GM04504 (cell line): Measurements from ENCODE around the gene UBTD2.
"Not testable (repeated sequence)": the region's sequence is repeated elsewhere in the genome, so short reads cannot be mapped to it uniquely, and the experiment has no call there.

Experiments
- DNase-seq: peaks from one replicate; pipeline ENCODE4 v3.0.0-alpha.2; 2012; ENCODE audit warnings: low read depth

Gene UBTD2, protein sequence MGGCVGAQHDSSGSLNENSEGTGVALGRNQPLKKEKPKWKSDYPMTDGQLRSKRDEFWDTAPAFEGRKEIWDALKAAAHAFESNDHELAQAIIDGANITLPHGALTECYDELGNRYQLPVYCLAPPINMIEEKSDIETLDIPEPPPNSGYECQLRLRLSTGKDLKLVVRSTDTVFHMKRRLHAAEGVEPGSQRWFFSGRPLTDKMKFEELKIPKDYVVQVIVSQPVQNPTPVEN

DNA sequence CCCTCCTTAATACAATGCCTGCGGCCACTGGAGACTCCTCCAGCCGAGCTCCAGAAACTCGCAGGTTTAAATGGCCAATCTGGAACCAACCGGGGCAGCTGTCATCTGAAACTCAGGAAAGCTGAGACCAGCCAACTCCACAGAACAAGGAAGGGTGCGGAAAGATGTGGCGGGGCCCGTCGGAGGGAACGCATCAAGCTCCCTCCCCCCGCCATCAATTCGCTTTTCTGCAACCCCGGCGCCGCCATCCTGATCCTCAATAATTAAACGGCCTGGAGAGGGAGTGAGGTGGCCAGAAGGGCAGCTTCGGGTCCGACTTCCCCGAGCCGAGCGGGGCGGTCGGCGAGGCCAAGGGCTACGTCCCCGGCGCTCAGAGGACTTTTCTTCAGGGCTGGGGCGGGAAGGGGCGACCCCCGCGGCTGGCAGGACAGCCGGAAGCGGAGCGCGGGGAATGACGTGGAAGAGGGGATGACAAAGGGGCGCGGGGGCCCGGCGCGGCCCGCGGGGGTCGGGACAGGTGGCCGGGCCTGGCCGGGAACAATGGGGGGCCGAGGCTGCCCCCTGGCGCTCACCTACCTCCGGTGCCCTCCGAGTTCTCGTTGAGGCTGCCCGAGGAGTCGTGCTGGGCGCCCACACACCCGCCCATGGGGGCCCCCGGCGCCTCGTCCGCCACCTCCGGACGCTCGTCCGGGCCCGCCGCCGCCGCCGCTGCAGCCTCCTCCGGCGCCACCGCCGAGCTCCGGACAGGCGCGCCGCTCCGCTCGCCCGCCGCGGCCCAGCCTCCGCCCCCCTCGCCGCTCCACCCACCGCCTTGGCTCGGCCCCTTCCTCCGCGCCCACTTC is at the start of gene UBTD2:
Gene UBTD2 (minus strand): TSS at position 745 of the 842 bp plus-strand sequence. CDS start 99 bp downstream, at position 646.
- no peak for DNase-seq

DNA sequence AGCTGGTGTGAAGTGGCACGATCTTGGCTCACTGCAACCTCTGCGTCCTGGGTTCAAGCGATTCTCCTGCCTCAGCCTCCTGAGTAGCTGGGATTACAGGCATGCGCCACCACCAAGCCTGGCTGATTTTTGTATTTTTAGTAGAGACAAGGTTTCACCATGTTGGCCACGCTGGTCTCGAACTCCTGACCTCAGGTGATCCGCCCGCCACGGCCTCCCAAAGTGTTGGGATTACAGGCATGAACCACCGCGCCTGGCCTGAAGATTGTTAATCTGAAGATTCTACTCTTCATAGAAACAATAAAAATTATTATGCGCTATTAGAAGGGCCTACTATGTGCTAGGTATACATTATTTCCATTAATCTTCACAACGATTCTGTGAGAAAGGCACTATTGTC is 43.3 kb upstream of the UBTD2 start:
- not testable (repeated sequence) for DNase-seq

DNA sequence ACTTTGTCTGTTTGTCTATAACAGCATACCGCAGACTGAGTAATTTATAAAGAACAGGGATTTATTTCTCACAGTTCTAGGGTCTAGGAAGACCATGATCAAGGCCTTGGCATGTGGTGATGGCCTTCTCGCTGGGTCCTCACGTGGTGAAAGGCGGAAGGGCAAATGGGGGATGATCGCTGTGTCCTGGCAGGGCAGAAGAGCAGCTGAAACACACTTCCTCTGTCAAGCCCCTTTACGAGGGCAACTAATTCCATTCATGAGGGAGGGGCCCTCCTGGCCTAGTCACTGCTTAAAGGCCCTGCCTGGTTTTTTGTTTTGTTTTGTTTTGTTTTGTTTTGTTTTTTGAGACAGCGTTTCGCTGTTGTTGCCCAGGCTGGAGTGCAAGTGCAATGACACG is 41.9 kb upstream of the UBTD2 start:
- DNase-seq, result no peak

DNA sequence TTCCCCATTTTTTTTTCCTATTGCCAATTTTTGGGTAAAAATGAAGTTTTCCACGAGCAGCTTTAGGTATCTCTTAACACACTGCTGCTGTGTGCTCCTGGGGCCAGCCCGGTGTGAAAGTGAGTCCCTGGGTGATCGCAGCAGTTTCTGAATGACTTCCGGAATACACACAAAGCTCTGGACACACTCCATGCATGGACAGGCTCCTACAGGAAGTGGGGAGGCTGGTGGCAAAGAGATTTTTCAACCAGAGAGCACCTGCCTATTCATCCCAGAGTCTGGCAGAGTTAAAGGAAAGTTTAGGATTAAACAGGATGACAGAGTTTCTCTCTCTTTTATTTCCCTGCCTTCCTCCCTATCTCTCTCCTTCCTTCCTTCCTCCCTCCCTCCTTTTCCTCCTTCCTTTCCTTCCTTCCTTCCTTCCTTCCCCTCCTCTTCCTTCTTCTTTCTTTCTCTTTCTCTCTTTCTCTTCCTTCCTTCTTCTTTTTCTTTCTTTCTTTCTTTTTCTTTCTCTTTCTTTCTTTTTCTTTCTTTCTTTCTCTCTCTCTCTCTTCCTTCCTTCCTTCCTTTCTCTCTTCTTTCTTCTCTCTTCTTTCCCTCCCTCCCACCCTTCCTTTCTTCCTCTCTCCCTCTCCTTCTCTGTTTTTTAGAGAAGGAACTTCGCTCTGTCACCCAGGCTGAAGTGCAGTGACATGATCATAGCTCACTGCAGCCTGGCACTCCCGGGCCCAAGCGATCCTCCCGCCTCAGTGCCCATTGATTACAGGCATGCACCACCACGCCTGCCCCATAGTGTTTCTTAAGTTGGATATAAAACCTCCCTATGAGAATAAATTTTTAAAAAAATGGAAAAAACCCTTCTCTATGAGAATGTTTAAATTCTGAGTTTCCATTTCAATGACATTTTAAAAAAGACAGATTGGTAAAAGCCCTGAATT is 38.7 kb upstream of the UBTD2 start:
- no peak for DNase-seq

DNA sequence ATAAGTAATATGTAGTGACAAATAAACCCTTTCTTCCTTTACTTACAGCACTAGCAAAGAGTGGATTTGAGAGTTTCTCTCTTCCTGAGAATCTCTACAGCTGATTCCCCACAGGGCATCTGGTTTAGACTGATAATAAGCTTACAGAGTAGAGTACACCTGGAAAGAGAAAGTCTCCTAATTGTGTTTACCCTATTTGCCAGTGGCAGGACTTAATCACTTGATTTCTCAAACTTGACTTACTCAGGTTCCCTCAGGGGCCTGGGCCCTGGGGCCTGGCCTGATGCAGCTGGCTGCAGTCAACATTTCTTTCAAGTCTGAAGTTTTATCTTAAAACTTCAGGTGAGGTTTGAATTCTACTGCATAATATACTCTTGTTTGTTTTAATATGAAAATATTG is 38.0 kb upstream of the UBTD2 start:
- DNase-seq, result no peak

DNA sequence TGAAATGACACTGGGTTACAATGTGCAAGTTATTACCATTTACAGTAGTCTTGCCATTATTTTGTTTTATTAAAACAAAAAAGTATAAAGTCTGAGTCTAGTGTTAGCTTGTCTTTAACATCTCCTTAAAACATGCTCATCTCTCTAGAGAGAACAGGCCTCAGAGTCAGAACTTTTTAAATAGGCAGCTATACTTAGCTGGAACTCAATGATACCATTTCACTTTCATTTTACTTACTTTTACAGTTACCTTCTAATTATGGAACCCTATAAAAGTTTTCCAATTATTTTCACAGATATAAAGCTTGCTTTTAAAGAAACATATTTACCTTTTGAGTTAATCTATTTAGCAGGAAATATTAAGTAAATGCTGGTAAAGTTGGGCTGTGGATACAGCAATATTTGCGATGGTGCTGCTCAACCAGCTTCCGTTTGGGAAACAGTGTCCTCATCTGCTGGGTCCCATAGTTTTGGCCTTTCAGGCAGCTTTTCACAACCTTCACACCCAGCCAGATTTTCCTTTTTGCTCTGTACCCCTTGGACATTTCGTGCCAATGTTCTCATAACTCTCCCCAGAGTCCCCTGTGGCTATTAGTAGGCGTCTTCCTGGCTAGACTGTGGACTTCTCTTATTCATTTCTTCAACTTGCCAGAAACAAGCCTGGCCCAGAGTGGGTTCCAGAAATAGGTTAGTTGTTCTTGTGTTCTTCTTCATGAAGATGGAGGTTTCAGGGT is 36.3 kb upstream of the UBTD2 start:
- DNase-seq, result no peak

DNA sequence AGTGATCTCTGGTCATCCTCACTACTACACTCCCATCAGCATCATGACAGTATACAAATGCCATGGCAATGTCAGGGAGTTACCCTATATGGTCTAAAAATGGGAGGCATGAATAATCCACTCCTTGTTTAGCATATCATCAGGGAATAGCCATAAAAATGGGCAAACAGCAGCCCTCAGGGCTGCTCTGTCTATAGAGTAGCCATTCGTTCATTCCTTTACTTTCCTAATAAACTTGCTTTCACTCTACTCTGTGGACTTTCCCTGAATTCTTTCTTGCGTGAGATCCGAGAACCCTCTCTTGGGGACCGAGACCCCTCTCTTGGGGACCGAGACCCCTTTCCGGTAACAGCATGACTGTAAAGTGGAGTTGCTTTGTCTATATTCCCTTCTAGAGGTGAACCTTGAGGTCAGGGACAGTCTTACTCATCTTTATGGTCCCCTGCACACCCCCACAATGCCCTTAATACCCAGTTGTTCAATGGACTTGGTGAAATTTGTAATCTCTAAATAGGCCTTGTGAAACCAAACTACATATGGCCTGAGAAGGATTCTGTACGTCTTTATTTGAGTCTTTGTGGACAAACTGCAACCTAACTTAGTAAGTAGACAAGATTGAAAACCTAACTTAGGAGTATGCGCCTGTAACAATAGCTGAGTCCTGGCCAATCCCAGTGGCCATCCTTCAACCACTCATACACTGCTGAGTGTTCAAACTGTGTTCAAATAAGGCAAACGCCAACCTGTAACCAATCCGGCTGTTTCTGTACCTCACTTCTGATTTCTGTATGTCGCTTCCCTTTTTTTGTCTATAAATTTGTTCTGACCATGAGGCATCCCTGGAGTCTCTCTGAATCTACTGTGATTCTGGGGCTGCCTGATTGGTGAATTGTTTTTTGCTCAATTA is 32.3 kb upstream of the UBTD2 start:
- no peak for DNase-seq

DNA sequence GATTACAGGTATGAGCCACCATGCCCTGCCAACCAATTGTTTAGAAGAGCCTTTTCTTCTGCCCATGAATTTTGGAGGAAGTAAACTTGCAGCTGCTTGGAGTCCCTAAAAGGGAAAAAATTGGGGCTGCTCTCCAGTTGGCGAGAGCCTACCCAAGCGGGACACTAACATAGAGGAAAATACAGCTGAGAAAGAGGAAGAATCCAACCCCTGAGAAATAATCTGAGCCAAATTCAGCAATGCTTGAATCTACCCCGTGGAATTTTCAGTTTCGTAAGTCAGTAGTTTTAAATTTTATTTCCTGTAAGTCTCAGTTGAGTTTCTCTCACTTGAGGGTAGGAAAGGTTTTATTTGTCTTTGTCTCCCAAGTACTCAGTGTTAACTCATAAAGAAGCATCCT is 30.4 kb upstream of the UBTD2 start:
- DNase-seq, result no peak

DNA sequence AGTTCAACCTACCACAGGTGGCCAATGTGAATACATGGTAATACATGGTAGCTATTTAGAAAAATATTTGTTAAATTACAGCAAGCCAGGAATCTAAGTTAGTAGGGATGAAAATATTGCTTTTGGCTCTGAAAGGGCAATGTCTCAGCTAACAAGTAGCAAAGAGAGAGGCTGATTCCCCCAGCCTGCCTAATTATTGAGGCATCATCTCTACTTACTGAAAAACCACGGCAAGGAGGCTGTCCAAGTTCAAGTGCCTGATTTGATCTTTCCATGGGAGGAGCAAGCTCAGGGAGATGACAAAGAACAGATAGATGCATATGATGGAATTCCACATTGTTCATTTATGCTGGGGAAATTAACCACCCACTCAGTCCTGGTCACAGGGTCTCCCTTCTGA is 28.7 kb upstream of the UBTD2 start:
- DNase-seq, result no peak

DNA sequence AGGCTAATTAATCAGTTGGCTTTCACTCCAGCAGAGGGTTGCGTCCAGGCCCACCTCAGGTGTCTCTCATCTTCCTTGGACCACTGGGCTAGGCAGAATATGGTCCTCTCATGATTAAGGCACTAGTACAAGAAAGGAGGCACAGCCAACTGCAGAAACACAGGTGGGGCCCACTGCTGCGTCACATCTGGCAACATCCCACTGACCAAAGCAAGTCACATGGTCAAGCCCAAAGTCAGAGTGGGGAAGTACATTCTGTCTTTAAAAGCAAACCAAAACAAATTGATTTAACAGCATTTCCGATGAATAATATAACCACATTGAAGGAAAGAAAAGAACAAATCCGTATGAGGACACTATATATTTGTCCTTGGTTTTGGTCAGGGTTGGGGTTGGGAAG is 28.0 kb upstream of the UBTD2 start:
- no peak for DNase-seq

DNA sequence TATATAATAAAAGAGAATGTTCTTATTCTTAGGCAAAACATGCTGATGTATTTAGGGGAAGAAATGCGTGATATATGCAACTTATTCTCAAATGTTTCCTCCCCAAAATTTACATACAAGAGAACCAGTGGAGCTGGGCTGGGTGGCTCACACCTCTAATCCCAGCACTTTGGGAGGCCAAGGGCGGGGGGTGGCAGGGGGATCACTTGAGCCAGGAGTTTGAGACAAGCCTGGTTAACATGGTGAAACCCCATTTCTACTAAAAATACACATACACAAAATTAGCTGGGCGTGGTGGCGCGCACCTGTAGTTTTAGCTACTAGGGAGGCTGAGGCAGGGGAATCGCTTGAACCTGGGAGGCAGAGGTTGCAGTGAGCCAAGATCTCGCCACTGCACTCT is 27.5 kb upstream of the UBTD2 start:
- DNase-seq, result no peak

DNA sequence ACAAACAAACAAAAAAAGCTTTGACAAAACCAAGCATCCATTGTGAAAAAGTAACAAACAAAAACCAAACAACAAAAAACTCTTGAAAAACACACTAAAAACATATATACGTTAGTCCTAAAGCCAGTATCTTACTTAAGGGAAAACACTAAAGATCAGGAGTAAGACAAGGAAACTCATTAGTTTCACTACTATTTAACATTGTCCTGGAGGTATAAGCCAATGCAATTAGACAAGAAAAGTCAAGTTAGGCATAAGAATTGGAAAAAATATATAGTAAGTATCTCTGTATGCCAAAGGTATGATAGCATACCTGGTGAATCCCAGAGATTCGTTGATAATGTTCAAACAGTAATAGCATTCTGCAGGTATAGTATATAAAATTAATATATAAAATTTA is 21.8 kb upstream of the UBTD2 start:
- no peak for DNase-seq

DNA sequence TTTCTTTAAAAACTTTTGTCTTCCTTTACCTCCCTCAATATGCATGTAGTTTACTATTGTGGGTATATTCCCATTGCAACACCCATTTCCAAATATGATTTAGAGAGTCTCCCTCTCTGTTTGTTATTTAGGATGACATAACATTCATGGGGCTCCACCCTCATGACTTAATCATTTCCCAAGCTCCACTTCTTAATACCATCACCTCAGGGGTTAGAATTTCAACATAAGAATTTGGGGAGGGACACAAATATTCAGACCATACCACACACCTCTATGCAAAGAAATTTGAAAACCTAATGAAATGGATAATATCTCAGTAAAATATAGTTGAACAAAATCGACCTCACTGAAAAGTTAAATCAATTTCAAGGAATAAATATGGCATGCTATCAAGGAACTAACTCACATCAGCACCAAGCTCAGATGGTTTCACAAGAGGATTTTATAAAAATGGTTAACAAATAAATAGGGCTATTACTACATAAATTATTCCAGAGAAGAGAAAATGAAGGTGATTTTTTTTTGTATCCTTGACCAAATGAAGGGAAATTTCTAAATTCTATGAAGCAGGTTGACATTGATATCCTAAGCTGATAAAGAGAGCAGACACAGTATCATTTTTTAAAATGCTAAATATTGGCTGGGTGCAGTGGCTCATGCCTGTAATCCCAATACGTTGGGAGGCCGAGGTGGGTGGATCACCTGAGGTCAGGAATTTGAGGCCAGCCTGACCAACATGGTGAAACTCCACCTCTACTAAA is 20.2 kb upstream of the UBTD2 start:
- DNase-seq, result no peak

DNA sequence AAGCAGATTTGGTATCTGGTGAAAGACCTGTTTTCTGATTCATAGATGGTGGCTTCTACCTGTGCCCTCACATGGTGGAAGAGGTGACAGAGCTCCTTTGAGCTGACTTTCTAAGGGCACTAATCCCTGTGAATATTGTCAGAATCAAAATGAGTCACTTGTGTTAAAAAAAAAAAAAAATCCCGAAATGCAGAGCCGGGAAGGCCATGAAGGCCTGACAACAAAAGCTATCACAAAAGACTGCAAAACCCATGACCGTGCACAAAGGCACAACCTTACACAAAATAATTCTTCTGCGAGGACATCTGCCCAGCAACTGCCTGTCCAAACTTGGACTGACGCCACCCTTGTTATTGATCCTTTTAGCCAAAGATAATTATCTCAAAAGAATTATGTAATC is 19.6 kb upstream of the UBTD2 start:
- no peak for DNase-seq

DNA sequence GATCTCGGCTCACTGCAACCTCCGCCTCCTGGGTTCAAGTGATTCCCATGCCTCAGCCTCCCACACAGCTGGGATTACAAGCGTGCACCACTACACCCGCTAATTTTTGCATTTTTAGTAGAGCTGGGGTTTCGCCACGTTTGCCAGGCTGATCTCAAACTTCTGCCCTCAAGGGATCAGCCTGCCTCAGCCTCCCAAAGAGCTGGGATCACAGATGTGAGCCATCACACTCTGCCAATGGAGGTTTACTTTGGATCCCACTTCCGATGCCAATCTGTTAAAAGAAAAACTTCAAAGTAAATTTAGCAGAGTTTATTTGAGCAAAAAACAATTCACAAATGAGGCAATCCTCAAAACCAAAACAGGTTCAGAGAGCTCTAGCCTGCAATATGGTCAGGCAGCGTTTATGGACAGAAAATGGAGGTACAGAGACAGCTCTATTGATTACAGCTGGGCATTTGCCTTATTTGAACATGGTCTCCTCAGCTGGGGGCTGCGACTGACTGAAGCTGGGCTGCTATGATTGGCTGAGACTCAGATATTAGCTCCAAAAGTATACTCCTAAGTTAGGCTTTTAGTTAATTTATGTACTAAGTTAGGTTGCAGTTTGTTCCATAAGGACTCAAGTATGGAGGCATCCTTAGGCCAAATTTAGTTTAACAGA is 18.6 kb upstream of the UBTD2 start:
- no peak for DNase-seq

DNA sequence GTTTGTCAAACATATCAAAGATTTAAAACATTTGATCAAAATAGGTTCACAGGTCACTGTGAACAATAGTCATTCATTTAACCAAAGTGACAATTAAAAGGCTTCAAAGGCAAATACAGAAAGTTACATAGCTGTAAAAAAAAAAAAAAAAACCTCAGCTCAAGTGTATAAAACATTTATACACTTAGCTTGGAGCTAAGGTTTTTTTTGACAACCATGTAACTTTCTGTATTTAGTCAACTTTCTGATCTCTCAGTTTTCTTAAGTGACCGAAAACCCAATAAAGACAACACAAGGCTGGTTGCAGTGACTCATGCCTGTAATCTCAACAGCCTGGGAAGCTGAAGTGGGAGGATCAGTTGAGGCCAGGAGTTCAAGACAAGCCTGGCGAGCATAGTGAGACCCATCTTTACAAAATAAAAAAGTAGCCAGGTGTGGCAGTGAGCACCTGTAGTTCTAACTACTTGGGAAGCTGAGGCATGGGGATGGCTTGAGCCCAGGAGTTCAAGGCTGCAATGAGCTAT is 16.4 kb upstream of the UBTD2 start:
- no peak for DNase-seq

DNA sequence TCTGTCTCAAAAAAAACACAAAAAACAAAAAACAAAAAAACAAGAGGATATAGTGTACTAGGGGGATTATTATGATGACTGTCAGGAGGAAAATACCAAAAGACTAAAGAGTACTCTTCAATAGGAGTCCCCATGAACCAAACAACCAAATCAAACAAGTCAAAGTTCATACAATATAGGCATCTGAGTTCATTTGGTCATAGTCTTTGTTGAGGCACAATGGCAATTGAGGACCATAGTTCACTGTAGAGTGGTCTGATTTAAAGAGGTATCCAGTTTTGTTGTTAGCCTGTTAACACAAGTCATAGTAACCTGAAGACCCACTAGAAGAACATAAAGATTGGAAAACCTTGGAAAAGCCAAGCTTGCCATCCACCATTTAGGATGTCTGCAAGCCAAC is 11.3 kb upstream of the UBTD2 start:
- no peak for DNase-seq

DNA sequence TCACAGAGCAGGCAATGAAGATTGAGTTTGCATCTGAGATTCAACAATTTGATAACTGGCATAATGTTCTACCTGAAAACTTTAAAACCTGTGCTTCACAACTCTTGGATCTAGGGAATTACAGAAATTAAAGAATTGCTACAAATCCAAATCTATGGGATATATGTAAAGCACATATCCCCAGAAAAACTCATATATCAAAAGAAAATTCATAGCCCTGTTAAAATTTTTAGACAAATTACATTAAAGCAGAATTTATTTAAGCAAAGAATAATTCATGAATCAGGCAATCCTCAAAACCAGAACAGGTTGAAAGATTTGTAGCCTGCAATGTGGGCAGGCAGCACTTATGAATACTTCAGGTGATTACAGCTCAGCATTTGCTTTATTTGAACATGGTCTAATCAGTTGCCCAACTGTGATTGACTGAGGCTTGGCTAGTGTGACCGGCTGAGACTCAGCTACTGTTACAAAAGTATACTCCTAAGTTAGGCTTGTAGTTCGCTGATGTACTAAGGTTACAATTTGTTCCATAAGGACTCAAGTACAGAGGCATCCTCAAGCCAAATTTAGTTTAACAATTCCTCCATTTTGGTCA is 10.3 kb upstream of the UBTD2 start:
- DNase-seq, result no peak
